Endodermal cell (in vitro differentiated cells): Measurements from ENCODE around the gene PSMG3. TPM values are rescaled to one million over a fixed set of nuclear protein-coding genes. Genes with fewer than 3 reads are reported as not detected.

Source experiments
- DNase-seq: peaks from one replicate; pipeline ENCODE4 v3.0.0-alpha.2; 2017
- H3K27ac ChIP-seq: 2 replicates; pipeline ENCODE4 v1.5.1; 2013; ENCODE audit warnings: mild to moderate bottlenecking, low read depth, low read length, moderate library complexity
- H3K27me3 ChIP-seq: 2 replicates; pipeline ENCODE4 v1.6.1; 2013; ENCODE audit warnings: mild to moderate bottlenecking, low read length, moderate library complexity; ENCODE audit not compliant: insufficient read depth, control insufficient read depth, poor library complexity, severe bottlenecking
- H3K36me3 ChIP-seq: 2 replicates; pipeline ENCODE4 v1.7.0; 2013; ENCODE audit warnings: mild to moderate bottlenecking, low read length, moderate library complexity; ENCODE audit not compliant: control insufficient read depth, insufficient read depth
- H3K4me1 ChIP-seq: one replicate; pipeline ENCODE4 v1.7.0; 2013; ENCODE audit warnings: low read length; ENCODE audit not compliant: control insufficient read depth, insufficient read depth
- H3K4me3 ChIP-seq: 2 replicates; pipeline ENCODE4 v1.5.1; 2013; ENCODE audit warnings: mild to moderate bottlenecking, low read length, moderate library complexity
- H3K9ac ChIP-seq: 2 replicates; pipeline ENCODE4 v1.6.1; 2013; ENCODE audit warnings: mild to moderate bottlenecking, low read length, moderate library complexity; ENCODE audit not compliant: poor library complexity, severe bottlenecking; ENCODE audit errors: extremely low read depth
- H3K9me3 ChIP-seq: 2 replicates; pipeline ENCODE4 v1.6.1; 2013; ENCODE audit warnings: mild to moderate bottlenecking, low read length, moderate library complexity; ENCODE audit not compliant: control insufficient read depth
- H3K27ac Mint-ChIP-seq: 2 replicates; pipeline ENCODE4 v1.8.0; 2020; ENCODE audit warnings: mixed read lengths
- H3K27me3 Mint-ChIP-seq: 2 replicates; pipeline ENCODE4 v1.8.0; 2021; ENCODE audit warnings: mild to moderate bottlenecking, mixed read lengths; ENCODE audit not compliant: insufficient read depth
- H3K36me3 Mint-ChIP-seq: 2 replicates; pipeline ENCODE4 v1.8.0; 2020; ENCODE audit warnings: low read depth, mixed read lengths
- H3K4me1 Mint-ChIP-seq: 2 replicates; pipeline ENCODE4 v1.8.0; 2020; ENCODE audit warnings: mixed read lengths
- H3K4me3 Mint-ChIP-seq: 2 replicates; pipeline ENCODE4 v1.8.0; 2020; ENCODE audit warnings: mild to moderate bottlenecking, moderate library complexity, mixed read lengths
- H3K9me3 Mint-ChIP-seq: 2 replicates; pipeline ENCODE4 v1.8.0; 2020; ENCODE audit warnings: mild to moderate bottlenecking, mixed read lengths
- CTCF ChIP-seq: fragments of 200-600 bp; sonication (generic); conservative IDR thresholded peaks from 2 replicates; pipeline ENCODE4 v1.5.0; 2021; ENCODE audit warnings: antibody characterized with exemption, mild to moderate bottlenecking
- WGBS, 2 experiments: methylation state at CpG; one replicate each; pipeline versions ENCODE4 v1.1.5 to v1.1.7; 2013; ENCODE audit warnings: missing lambda C conversion rate in 2 of 2, mixed read lengths in 1 of 2; ENCODE audit not compliant: insufficient coverage in 1 of 2, insufficient read length in 1 of 2; 5-methylcytosine and 5-hydroxymethylcytosine counted together
- total RNA-seq, 2 donors: library from RNA; stranded (reverse); fragmentation: NEBNext Ultra II Directional in 1 of 2; extraction: Animal tissue kit (Norgen Biotek cat#: 25700) in 1 of 2; gene quantifications; 2 replicates in 1 of 2; 3 replicates in 1 of 2; pipeline ENCODE4 v1.2.1, GENCODE V29; 2021

Gene PSMG3
- total RNA-seq, 2 donors from 2014 or later, result 30.1 to 44.3 TPM

DNA sequence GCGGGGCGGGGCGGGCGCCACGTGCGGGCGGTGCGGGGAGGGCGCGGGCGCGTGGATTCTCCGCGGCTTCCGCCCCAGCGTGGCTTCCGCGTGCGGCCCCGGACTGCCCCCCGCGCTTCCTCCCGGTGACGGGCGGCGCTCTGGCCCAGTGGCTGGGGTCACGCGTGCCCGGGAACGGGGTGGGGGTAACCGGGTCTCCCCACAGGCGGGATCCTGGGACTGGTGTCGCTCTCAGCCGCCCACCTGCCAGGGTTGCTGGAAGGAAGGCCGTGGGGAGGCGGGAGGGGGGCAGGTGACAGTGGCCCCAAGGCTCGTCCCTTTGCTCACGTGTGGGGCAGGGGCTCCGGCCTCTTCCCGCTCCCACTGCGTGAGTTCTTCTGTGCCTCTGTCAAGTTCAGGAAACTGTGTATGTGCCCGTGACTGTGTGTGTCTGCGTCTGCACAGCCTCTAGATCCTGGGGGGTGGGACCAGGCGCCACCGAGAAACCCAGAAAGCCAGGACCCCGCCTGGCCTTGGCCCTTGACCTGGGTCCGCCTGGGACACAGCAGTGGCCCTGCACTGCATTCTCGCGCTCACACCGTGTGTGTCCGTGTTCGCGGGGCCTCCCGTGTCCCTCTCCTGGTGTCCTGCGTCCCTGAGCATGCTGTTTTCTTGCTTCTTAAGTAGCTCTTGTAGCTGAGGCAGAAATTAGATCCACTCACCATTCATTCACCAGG, 38.4 kb downstream of the PSMG3 start:
- Histone ChIP-seq H3K4me3 (peak overlapping the region; percentile 66), H3K9ac (no peak overlapping the region), H3K27me3 (peaks cover 3% of the 10 kb centered on the region), H3K27ac (no peak overlapping the region), H3K36me3 (no peaks in the 10 kb centered on the region), H3K4me1 (no peaks in the 10 kb centered on the region), H3K9me3 (no peaks in the 10 kb centered on the region)
- Mint-ChIP-seq H3K4me3 (peak overlapping the region; percentile 71), H3K9me3 (no peaks in the 10 kb centered on the region), H3K27me3 (peaks cover 6% of the 10 kb centered on the region), H3K36me3 (no peaks in the 10 kb centered on the region), H3K27ac (peak overlapping the region; percentile 68), H3K4me1 (peaks cover 16% of the 10 kb centered on the region)
- WGBS, 2 experiments, result 35 to 36% methylated on average over 40 to 55 of the region's 55 CpGs
- TF ChIP-seq CTCF, result no peak
- DNase-seq, result no peak

GRCh38 chr7:1530946-1531262, 38.9 kb downstream of the PSMG3 start:
- no peak overlapping the region for H3K4me3 Mint-ChIP-seq
- Histone ChIP-seq H3K4me3 (no peak overlapping the region), H3K9me3 (no peaks in the 10 kb centered on the region), H3K27ac (no peak overlapping the region), H3K27me3 (peaks cover 7% of the 10 kb centered on the region), H3K9ac (no peak overlapping the region), H3K4me1 (no peaks in the 10 kb centered on the region), H3K36me3 (no peaks in the 10 kb centered on the region)
- DNase-seq, result no peak
- no peak overlapping the region for H3K27ac Mint-ChIP-seq
- H3K4me1 Mint-ChIP-seq, result peaks cover 13% of the 10 kb centered on the region
- no peaks in the 10 kb centered on the region for H3K9me3 Mint-ChIP-seq
- peaks cover 6% of the 10 kb centered on the region for H3K27me3 Mint-ChIP-seq
- TF ChIP-seq CTCF, result no peak
- no peaks in the 10 kb centered on the region for H3K36me3 Mint-ChIP-seq
- WGBS, 2 experiments, result 1 to 5% methylated on average over 4 to 45 of the region's 45 CpGs

GRCh38 chr7:1529383-1530116, 40.3 kb downstream of the PSMG3 start:
- TF ChIP-seq CTCF, result no peak
- 86 to 91% methylated on average over 18 to 21 of the region's 21 CpGs for WGBS, 2 experiments
- H3K4me1 Mint-ChIP-seq, result peaks cover 13% of the 10 kb centered on the region

More at GRCh38 chr7:1529383-1530116, 40.3 kb downstream of the PSMG3 start:
- Histone ChIP-seq H3K36me3 (no peaks in the 10 kb centered on the region), H3K4me1 (no peaks in the 10 kb centered on the region), H3K27me3 (peaks cover 7% of the 10 kb centered on the region), H3K9me3 (no peaks in the 10 kb centered on the region), H3K4me3 (no peak overlapping the region), H3K27ac (no peak overlapping the region), H3K9ac (no peak overlapping the region)
- Mint-ChIP-seq H3K9me3 (no peaks in the 10 kb centered on the region), H3K27me3 (peaks cover 11% of the 10 kb centered on the region), H3K4me3 (peak overlapping the region; percentile 54), H3K36me3 (no peaks in the 10 kb centered on the region), H3K27ac (no peak overlapping the region)
- no peak for DNase-seq
